ENCODE results near the gene RELCH.
"Not testable (repeated sequence)": the region's sequence is repeated elsewhere in the genome, so short reads cannot be mapped to it uniquely, and the experiment has no call there.

RELCH gene, protein sequence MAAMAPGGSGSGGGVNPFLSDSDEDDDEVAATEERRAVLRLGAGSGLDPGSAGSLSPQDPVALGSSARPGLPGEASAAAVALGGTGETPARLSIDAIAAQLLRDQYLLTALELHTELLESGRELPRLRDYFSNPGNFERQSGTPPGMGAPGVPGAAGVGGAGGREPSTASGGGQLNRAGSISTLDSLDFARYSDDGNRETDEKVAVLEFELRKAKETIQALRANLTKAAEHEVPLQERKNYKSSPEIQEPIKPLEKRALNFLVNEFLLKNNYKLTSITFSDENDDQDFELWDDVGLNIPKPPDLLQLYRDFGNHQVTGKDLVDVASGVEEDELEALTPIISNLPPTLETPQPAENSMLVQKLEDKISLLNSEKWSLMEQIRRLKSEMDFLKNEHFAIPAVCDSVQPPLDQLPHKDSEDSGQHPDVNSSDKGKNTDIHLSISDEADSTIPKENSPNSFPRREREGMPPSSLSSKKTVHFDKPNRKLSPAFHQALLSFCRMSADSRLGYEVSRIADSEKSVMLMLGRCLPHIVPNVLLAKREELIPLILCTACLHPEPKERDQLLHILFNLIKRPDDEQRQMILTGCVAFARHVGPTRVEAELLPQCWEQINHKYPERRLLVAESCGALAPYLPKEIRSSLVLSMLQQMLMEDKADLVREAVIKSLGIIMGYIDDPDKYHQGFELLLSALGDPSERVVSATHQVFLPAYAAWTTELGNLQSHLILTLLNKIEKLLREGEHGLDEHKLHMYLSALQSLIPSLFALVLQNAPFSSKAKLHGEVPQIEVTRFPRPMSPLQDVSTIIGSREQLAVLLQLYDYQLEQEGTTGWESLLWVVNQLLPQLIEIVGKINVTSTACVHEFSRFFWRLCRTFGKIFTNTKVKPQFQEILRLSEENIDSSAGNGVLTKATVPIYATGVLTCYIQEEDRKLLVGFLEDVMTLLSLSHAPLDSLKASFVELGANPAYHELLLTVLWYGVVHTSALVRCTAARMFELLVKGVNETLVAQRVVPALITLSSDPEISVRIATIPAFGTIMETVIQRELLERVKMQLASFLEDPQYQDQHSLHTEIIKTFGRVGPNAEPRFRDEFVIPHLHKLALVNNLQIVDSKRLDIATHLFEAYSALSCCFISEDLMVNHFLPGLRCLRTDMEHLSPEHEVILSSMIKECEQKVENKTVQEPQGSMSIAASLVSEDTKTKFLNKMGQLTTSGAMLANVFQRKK

GRCh38 chr18:62186774-62187542 is at the start of gene RELCH, which contains the start of gene PIGN:
RELCH (plus strand) TSS chr18:62187255; CDS start chr18:62187506, 251 bp downstream.
PIGN (minus strand) TSS chr18:62187056; CDS start chr18:62161353, 25,703 bp downstream.
- peak; percentile 83 to 90 for DNase-seq (ENCODE audit: low read depth in 2 of 2, low spot score in 1 of 2)

DNA sequence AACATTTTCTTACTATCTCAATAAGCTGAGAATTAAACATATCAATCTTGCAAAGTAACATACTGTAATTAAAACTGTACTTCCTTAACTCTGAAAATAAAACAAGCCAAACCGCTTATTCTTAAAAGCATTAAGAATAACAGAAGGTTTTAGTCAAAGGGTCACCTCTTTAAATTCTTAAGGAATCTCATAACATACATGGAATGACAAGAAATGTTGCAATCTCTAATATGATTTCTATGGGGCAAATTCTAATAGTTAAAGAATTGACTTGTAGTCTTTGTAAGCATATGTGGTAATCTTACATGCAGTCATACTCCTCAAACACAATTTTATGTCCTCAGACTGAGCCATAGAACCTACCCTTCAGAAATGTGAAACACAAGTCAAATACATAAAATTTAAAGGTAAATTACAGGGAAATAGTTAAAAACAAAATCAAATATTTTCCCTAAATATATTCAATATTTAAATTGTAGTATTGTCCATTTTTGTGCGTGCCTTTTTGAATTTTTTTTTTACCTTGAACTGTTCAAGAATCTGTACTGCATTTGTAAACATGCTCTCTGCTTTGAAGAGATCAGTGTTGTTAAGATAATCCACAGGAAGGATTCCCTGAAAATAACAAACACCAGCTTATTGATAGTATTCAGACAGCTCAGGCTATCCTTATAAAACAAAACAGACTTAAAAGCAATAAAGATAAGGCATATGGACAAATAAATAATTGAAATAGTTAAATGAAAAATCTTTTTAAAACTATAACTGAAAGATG is 48.4 kb upstream of the RELCH start:
- no peak for DNase-seq (ENCODE audit: low read depth in 2 of 2, low spot score in 1 of 2)

GRCh38 chr18:62140259-62140658 is 46.8 kb upstream of the RELCH start:
- no peak for DNase-seq (ENCODE audit: low read depth in 2 of 2, low spot score in 1 of 2)

- DNase-seq (ENCODE audit: low read depth in 2 of 2, low spot score in 1 of 2), result no peak
Observed at GRCh38 chr18:62144338-62144737, 42.7 kb upstream of the RELCH start.

- no peak for DNase-seq (ENCODE audit: low read depth in 2 of 2, low spot score in 1 of 2)
Observed at GRCh38 chr18:62151068-62151771, 35.8 kb upstream of the RELCH start.

GRCh38 chr18:62152844-62153243 is 34.2 kb upstream of the RELCH start:
- no peak for DNase-seq (ENCODE audit: low read depth in 2 of 2, low spot score in 1 of 2)

DNA sequence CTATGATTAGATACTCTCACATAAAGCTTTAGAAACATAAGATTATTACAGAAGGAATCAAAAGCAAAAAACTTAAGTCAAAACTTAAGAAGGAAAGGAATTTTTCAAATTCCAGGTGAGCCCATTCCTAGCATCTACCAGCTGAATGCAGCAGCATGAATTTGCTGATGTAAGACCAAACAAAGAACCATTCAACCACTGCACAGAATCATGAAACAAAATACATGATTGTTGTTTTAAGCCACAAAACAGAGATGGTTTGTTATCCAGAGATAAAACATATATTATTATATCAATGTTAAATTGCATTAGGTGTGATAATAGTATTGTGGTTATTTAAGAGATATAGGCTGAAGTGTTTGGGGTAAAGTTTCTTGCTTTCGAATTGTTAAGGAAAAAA is 29.2 kb upstream of the RELCH start:
- no peak for DNase-seq (ENCODE audit: low read depth in 2 of 2, low spot score in 1 of 2)

DNA sequence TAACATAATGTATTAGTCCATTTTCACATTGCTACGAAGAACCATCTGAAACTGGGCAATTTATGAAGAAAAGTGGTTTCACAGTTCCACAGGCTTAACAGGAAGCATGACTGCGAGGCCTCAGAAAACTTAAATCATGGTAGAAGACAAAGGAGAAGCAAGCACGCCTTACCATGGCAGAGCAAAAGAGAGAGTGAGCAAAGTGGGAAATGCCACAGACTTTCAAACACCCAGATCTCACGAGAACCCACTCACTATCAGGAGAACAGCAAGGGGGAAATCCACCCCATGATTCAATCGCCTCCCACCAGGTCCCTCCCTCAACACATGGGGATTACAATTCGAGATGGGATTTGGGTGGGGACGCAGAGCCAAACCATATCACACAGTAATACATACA is 22.7 kb upstream of the RELCH start:
- DNase-seq (ENCODE audit: low read depth in 2 of 2, low spot score in 1 of 2), result no peak

GRCh38 chr18:62164855-62165487 is 22.1 kb upstream of the RELCH start:
- DNase-seq (ENCODE audit: low read depth in 2 of 2, low spot score in 1 of 2), result no peak

DNA sequence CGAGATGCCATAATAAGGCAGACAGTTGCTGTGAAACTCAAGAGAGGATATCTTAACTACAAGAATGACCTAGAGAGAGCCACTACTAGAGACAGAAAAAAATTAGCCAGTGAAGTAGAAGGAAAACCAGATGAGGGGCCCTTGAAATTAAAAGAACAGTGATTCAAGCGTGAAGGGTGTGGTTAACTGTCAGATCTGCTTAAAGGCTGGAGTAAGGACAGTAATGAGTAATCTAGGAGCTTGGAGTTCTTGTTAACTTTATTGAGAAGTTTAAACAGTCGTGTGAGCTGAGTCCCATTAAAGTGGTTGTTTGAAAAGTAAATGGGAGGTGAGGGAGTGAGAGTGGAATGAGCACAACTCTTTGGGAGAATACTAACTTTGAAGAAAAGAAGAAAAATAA is 21.5 kb upstream of the RELCH start:
- no peak for DNase-seq (ENCODE audit: low read depth in 2 of 2, low spot score in 1 of 2)

DNA sequence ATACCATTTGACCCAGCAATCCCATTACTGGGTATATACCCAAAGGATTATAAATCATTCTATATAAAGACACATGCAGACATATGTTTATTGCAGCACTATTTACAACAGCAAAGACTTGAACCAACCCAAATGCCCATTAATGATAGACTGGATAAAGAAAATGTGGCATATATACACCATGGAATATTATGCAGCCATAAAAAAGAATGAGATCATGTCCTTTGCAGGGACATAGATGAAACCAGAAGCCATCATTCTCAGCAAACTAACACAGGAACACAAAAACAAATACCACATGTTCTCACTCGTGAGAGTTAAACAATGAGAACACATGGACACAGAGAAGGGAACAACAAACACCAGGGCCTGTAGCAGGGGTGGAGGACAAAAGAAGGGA is 20.5 kb upstream of the RELCH start:
- not testable (repeated sequence) for DNase-seq (ENCODE audit: low read depth in 2 of 2, low spot score in 1 of 2)

DNA sequence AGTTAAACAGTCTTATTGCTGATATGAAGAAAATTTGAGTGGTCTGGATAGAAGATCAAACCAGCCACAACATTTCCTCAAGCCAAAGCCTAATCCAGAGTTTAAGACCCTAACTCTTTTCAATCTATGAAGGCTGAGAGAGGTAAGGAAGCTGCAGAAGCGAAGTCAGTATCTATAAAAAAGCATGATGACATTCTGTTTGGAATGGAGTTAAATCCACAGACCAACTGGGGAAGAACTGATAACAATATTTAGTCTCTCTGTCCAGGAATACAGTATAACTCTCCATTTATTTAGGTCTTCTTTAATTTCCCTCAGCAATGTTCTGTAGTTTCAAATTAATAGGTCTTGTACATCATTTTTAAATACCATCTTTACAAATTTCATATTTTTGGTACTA is 16.2 kb upstream of the RELCH start:
- no peak for DNase-seq (ENCODE audit: low read depth in 2 of 2, low spot score in 1 of 2)

DNA sequence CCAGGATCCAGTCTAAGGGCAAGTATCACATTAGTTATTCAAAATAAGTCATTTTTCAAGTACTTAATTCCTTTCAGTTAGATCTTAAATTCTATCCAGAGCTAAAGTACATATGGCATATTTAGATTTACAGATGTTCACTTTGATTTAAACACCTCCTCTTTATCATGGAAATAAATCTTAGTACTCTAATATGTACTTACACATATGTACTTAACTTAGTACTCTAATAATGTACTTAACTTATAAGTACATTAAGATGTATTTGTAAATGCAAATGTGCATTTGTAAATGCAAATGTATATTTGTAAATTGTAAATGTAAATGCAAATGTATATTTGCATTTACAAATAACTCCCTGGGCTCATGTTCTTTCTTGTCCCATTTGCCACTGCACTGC is 14.8 kb upstream of the RELCH start:
- DNase-seq (ENCODE audit: low read depth in 2 of 2, low spot score in 1 of 2), result no peak

- no peak for DNase-seq (ENCODE audit: low read depth in 2 of 2, low spot score in 1 of 2)
Observed at GRCh38 chr18:62175521-62175920, 11.5 kb upstream of the RELCH start.

- DNase-seq (ENCODE audit: low read depth in 2 of 2, low spot score in 1 of 2), result no peak
Observed at GRCh38 chr18:62177271-62177670, 9.8 kb upstream of the RELCH start.

- no peak for DNase-seq (ENCODE audit: low read depth in 2 of 2, low spot score in 1 of 2)
Observed at GRCh38 chr18:62179213-62179612, 7.8 kb upstream of the RELCH start.

DNA sequence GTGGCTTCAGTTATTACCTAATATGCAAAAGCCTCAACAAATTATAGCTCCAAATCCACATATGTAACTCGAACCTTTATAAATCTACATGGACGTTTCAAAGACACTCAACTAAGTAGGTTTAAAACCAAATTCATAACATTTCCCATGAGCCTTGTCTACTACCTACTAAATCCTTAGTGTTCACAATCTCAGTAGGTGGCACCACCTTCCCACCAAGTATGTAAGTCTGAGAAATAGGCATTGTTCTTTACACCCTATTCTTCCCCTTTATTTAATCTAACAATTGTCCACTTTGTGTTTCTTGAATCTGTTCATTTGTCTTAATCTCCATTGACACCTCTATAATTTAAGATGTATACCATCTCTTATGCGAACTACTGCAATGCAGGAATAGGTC is 4.8 kb upstream of the RELCH start:
- DNase-seq (ENCODE audit: low read depth in 2 of 2, low spot score in 1 of 2), result no peak

DNA sequence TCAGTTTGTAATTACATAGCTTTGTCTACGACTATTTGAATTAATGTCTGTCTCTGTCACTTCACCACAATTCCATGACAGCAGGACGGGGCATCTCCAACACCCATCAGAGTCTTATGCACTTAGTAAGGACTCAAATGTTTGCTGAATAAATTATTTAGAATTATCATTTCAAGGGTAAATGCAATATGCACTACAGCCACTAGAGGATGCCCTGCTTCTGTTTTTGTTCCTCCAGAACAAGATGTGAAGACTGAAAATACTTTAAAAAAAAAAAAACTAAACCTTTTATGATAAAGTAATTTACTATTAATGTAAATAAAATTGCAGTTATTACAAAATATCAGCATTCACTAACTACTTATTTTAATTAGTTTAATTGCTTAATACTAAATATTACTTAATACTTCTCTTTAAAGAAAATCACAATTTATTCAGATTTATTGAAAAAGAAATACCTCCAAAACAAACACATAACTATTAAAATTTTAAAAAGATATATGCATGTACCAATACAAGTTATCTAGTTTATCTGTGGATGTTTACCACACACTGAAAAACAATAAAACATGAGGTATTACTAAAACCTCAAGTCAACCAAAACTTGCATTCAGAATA is 3.4 kb upstream of the RELCH start:
- DNase-seq (ENCODE audit: low read depth in 2 of 2, low spot score in 1 of 2), result no peak

DNA sequence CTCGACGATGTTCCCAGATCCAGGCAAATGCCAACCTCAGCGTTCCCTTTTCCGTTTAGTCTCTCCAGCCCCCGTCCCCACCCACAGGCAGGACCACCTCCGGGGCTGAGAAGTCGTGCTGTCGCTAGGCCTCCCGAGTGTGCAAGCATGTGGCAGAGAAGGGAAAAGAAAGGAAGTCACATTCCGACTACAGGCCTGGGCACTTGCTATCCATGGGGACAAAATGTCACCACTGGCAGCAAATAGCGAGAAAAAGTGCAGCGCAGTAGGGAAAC is 619 bp upstream of the RELCH start:
- DNase-seq (ENCODE audit: low read depth in 2 of 2, low spot score in 1 of 2), result no peak

Data from stimulated activated CD8-positive, alpha-beta memory T cell treated with anti-CD3 and anti-CD28 coated beads, Interleukin-4, amount 100 ng/mL, for 4 hours (primary cell).